ENCODE results near the gene RGL2.
"Not testable (repeated sequence)": the region's sequence is repeated elsewhere in the genome, so short reads cannot be mapped to it uniquely, and the experiment has no call there.

RGL2 gene

DNA sequence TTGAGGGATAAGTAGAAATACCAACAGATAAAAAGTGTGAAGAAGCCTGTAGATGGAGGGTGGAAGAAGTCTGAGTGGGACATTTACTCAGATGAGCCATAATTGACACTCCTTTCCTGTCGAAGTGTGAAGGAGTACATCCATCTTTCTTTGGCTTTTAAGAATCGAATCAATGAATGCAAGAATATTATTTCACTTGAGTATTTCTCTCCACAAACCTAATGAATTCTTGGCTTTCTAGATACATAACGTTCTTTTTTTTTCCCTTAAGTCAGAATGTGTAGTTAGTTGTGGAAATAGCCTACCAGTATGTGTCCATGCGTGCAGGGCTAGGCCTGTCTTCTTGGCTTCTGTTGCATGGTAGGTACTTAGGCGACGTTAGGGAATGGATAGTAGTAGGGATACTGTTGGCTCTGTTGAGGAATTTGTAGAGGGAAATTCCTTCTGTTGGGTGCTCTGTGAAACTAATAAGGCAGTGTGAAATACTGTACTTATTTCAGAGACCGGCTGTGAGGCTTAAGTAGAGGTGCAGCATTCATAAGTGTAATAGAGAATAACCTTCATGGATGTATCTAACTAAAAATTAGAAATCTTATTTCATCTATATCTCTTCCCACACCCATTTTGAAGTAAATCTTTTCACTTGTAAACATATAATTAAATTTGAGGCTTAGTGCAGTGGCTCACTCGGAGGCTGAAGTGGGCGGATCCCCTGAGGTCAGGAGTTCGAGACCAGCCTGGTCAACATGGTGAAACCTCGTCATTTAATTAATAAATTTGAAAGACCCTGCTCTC, 25.4 kb downstream of the RGL2 start:
- no peak for DNase-seq

DNA sequence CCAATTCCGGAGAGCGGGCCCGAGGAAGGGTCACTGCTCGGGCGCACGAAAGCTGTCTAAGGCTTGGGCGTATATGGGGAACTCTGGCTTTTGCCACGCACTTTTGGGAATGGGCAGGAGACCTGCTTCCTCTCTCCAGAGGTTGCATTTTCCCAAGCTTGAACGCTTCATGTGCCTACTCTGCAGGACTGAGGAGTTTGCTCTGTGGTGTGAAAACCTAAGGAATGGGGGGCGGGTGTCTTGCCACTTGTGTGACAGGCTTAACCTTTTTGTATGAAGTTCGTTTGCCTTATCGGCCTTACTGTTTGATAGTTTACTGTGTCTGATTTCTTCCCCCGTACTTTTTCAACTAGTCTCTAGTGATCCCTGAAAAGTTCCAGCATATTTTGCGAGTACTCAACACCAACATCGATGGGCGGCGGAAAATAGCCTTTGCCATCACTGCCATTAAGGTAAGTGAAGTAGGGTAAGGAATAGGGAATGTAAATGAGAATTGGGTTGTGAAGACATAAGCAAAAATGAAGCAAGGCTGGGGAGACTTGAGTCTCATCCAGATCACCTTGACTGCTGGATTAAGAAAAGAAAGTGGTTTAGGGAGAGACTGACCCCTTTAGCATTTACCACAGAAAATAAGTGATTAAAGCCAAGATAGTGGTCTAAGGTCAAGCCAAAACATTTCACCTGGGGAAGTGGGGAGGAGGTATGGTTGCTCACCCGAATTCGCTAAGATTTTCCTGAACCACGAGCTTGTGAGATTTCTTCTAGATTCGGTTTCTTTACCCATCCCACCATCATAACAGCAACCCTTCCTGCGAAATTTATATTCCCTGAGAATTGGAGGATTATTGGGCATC, 26.2 kb downstream of the RGL2 start:
- no peak for DNase-seq

DNA sequence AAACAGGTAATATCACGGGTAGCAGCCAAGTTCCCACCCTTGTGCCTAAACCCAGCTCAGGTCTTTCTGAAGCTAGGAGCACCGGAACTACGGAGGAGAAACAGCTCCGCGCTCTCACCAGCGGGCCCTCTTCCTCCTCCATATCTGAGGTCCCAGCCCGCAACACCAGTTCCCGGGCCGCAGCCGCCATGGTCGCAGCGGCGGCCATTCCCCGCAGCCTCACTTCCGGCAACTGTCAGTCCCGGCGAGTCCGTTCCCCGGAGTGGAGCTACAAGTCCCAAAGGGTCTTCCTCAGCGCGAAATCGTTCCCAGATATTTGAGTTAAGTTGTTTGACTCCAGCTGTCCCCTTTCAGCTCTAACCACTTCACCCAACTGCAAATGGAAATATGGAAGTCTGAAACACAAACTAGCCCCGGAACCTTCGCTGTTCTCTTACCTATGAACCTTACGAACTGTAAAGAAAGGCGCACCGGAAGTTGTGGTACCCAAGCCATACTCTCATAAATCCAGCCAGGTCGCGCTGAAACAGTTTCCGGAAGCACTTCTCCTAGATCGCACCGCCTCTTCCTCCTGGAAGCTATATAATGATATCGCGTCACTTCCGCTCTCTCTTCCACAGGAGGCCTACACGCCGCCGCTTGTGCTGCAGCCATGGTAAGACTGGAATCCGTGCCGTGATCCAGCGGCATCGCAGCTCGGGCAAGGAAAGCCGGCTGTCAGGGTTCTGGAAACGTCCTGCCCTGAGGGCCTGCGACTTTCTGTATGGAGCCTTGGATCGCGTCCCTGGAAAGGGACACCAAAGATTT, 27.1 kb downstream of the RGL2 start, which contains the start of the genes RPS18 and VPS52:
Gene RPS18 (plus strand): TSS at position 608 of the 807 bp plus-strand sequence. CDS start 45 bp downstream, at position 653.
Gene VPS52 (minus strand): TSS at position 409 of the 807 bp plus-strand sequence. CDS start 201 bp downstream, at position 208.
- DNase-seq, result peak; percentile 87

DNA sequence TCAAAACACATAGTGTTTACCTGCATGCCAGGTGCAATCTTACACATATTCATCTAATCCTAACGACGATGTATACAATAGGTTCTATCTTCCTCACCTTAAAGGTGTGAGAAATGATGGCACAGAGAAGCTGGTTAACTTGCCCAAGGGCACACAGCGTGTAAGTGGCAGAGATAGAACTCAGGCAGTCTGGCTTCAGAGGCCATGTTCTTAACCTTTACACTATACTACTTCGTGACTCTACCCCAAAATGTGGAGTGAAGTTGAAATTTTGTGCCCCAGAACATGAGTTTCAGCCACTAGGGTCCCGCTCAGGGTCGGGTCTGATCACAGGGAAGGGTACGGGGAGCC, 27.6 kb downstream of the RGL2 start:
- no peak for DNase-seq

DNA sequence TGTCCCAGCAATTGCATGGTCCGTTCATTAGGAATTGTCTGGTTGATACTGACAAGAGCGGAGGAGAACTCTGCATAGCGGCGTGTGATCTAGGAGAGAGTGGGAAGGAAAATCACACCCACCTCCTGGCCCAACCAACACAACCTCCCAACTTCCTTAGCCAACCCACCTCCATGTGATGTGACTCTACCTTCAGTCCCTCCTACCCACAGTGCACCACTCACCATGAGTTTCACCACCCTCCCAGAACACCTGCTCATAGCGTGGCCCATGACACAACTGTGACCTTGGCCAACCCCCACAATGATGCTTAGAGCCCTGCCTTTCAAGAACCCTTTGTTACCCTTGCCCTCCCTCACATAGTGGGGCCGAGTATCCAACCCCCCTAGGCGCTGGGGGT, 34.7 kb downstream of the RGL2 start:
- no peak for DNase-seq

DNA sequence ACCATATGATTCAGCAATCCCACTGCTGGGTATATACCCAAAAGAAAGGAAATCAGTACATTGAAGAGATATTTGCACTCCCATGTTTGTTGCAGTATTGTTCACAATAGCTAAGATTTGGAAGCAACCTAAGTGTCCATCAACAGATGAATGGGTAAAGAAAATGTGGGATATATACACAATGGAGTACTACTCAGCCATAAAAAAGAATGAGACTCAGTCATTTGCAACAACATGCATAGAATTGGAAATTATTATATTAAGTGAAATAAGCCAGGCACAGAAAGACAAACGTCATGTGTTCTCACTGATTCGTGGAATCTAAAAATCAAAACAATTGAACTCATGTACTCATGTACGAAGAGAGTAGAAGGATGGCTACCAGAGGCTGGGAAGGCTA, 36.3 kb downstream of the RGL2 start:
- not testable (repeated sequence) for DNase-seq

DNA sequence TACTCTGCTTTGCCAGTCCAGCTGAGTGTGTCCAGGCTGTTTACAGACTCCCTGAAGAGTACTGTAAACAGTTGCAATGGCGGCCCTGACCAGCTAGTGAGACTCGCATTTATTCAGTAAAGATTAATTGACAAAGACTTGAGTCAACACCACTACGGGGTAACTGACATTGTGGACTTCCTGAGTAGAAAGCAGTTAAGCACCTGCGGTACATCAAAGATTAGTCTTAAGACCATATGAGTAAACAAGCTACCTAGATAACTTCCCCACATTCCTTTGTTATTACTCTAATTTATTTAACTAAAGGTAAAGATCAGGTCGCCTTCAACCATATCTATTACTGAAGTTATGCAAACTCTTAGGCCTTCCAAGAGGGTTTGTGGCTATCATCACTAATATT, 39.7 kb downstream of the RGL2 start:
- no peak for DNase-seq

DNA sequence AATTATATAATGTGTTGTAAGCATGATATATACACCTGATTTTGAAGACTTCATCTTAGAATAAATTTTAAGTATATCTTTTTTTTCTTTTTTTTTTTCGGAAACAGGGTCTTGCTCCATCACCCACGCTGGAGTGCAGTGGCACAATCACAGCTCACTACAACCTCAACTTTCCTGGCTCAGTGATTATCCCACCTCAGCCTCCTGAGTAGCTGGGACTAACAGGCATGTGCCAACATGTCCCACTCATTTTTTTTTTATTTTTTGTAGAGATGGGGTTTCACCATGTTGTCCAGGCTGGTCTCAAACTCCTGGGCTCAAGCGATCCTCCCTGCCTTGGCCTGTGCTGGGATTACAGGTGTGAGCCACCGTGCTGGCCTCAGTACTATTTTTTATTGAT, 44.2 kb downstream of the RGL2 start:
- DNase-seq, result no peak

DNA sequence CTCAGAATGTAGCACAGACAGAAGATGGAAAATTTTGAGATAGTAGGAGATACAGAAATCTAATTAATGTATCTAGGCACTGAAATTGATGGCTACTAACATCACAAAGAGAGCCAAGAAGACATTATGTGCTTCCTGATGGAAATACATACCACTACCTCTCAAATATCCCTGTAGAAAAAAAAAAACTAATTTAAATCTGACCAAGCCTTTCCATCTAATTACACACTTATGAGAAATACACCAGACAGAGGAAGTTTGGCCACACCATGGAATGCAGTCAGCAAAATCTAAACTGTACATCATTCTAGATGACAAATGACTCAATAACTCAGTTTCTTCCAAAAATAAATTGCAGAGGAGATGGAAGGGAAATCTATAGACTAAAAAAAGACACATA, 46.0 kb downstream of the RGL2 start:
- DNase-seq, result no peak

DNA sequence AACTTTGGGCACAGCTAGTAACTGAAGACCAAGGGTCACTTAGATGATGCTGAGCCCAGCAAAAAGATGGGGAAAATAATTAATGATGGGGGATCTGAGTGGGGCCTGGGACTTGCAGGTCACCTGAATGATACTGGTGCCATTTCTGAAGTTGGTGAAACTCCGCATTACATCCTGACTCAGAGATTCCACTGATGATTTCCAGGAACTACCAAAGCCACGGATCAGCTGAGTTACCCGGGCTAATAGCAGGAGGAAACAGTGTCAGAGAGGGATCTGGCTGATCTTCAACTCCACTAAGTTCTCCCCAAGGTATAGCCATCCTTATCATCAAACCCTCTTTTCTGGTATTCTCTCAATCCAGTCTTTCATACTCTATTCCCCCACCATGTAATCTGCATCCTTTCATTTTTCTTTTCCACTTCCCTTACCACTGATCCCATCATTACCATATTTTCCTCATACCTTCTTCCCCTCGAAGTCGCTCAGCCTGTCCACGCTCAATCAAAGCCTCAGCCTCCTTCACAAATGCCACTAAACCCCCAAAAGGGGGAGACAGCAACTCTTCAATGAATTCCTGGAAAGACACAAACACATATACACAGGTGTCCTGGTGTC, 47.2 kb downstream of the RGL2 start:
- DNase-seq, result no peak

DNA sequence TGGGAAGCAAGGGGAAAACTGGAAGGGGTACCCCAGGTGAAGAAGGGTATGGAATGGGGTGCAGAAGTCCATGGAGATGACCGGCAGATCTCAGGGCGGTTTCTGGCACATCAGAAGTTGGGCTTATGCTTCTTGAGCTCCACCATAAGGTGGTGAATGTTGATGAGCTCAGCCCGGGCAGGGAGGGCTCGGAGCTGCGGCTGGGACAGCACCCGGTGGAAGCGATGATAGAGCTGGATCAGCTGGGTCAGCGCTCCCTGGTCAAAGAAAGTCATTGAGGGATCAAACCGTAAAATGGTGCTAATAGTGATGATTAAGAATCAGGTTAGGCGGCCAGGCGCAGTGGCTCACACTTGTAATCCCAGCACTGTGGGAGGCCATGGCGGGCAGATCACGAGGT, 48.0 kb downstream of the RGL2 start:
- no peak for DNase-seq

DNA sequence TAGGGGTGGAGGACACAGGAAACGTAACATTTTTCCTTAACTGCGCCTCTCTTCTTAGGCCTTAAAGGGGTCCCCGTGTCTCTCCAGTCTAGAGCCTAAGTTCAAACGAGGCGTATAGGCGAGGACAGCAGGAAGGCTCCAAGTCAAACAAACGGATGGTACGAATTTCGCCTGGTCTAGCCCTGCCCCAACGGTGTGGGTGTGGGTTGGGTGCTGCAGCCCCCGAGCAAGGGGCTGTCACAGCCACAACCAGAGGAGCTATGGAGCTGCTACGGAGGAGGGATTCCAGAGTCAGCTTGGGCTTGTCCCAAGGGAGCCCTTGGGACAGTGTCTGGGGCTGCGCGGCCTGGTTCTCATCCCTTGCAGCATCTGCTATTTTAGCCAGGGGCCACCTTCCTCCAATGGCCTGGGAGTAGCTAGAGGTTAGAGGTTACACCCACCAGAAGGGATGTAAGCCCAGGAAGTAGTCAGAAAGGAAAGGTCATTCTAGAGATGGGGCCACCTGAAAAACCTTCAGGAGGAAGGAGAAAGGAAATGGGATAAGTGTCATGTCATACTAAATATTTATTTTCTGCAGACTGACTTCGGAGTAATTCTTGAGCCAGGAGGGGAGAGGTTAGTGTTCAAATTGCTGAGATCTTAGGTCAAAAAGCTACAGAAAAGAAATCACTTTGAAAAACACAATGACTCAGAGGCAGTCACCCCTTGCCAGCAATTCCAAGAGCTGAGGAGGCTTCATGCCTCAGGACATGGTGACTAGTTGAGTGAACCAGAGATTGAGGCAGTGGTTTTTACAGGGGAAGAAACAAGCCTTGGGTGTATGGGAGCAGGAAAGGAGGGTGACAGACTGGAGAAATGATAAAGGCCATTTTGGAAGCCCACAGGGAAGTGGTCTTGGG, 48.8 kb downstream of the RGL2 start:
- DNase-seq, result no peak

DNA sequence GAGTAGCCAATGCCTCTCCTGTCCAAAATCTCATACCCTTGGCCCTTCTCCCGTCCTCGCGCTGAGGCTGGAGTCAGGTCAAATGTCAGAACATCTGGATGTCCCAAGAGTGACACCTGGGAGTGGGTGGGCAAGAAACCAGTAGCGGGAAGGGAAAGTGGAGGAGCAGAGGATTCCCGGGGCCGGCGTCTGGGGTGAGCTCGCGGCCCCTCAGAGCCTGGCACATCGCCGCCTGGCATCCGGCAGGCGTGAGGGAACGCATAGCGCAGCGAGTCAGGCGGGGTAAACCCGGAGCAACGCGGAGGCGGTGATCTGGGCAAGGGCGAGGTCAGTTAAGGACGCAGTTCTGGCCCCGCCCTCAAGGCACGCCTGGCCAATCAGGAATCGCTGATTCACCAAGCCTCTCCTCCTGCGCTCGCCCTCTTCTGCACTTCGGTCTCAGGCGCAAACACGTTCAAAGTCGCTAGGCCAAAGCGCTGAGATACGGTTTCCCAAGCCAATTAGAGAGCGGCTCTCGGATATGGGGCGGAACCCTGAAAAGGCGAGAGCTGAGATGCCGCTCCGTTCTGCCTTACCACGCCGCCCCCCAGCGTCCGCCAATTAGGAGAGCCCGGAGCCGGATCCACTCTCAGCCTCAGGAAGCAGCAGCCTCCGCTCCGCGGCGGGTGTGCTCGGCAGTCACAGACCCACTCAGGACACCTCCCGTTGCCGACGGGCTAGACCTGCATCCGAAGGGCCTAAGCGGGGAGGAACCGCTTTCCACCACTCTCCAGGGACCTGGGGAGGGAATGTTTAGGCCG, 49.6 kb downstream of the RGL2 start:
- peak; percentile 93 for DNase-seq

DNA sequence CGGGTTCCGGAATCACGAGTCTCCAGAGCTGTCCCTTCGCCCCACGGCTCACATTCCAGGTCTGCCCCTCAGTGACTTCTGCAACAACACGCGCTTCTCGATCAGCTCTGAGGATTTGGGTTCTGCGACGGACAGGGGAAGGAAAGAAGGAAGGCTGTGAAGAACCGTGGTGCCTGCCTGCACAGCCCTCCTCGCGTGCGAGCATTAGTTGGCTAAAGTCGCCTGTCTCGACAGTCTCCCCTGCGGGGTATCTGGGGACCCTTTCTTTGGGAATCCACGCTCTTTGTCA, 50.2 kb downstream of the RGL2 start:
- no peak for DNase-seq

DNA sequence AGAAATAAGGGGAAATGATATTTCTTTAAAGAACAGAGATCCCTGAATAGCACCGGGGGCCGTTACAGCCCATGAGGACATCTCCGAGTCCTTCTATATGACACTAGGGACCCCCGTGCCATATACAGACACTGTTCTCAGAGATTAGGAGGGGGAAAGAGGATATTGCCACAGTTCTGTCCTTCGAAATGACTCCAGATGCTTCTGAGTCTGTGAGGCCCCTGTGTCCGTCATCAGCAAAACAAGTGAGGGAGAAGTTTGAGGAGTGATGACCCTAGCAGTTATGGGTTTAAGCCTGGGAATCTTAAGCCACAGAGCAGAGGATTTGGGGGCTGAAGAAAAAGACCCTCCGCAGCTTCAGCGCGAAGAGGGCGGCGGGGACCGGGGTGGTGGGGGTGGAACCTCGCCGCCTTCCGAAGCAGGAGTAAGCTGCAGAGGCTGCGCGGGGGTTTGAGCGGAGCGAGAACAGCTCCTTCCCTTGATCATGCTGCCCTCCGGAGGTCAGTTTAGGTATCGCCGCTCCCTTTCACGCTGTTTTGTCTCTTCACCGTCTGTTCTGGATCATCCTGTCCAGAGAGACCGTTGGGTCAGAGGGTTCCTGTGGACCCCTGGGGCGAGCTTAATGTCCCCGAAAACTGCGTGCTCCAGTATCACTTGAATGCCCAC, 50.6 kb downstream of the RGL2 start:
- DNase-seq, result peak; percentile 92

DNA sequence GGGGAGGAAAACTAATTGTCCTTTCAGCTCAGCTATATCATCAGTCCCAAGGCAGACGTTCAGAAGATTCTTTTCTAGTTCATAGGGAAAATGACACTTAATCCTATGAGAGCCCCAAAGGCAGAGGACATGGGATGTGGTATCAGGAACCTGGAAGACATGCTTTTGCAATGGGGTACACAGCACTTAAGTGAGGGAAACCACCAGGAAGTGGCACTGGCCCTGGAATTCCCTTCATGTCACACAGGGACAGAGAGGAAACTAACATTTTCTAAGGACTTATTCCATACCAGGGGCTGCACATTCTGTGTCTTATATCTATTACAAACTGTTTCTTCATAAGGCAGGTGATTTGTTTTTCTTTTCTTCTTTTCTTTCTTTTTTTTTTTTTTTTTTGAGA, 55.3 kb downstream of the RGL2 start:
- no peak for DNase-seq

DNA sequence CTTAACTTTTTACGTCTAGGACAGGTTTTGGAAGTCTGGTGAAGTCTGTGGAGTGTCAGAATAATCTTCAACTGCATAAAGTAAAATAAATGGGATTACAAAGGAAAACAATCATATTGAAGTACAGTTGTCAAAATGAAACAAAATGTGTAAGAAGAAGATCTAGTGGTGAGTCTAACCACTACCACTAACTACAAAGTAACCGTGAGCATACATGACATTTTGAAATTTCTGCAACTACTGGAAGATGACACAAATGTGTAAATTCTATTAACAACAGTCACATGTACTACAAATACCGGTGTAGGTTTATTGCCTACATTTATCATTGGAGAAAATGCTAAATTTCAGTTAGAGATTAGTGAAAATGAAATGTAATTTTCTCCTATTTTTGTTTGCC, 56.8 kb downstream of the RGL2 start:
- no peak for DNase-seq

All from activated naive CD4-positive, alpha-beta T cell treated with anti-CD3 and anti-CD28 coated beads, Interleukin-2, amount 50 U/mL, for 16 hours (primary cell).